Measurements from ENCODE around the gene PADI3. TPM values are rescaled to one million over a fixed set of nuclear protein-coding genes. Genes with fewer than 3 reads are reported as not detected.
A peak's percentile ranks its signal among the peaks of the same experiment; 100 is the strongest.

Gene PADI3
- total and polyA plus RNA-seq, 9 of the 15 experiments (the other 6 are each of a cell fraction or from before 2014, with no cell fraction given): not detected

- peak; percentile 87 for TF ChIP-seq ATF3 (IDR thresholded peaks at IDR 0.05)
- no peak for TF ChIP-seq ATF3 (CRISPR knock-in tag; conservative IDR thresholded peaks at IDR 0.05)
- no peak for TF ChIP-seq TBL1XR1 (IDR thresholded peaks at IDR 0.05; ENCODE audit: low read length in 2 of 2)
- TF ChIP-seq ETV1 (tag; conservative IDR thresholded peaks at IDR 0.05; ENCODE audit: low read depth): peak; percentile 51
- TF ChIP-seq EP300 (IDR thresholded peaks at IDR 0.05; ENCODE audit: low read length): no peak
- no peak for TF ChIP-seq ZNF696 (CRISPR knock-in tag; conservative IDR thresholded peaks at IDR 0.05)
- TF ChIP-seq CC2D1A (IDR thresholded peaks at IDR 0.05): no peak
- no peak for TF ChIP-seq SMC3 (conservative IDR thresholded peaks at IDR 0.05; ENCODE audit: insufficient read depth, low read depth, low read length)
- peak; percentile 86; the same call in 1 of the 2 replicates for TF ChIP-seq JUN (IDR thresholded peaks at IDR 0.05; ENCODE audit: borderline replicate concordance, low read depth, low read length)
- TF ChIP-seq JUN (CRISPR knock-in tag; IDR thresholded peaks at IDR 0.05; ENCODE audit: borderline replicate concordance): no peak
- no peak for TF ChIP-seq TBP (optimal IDR thresholded peaks at IDR 0.05; ENCODE audit: low read depth, low read length)
- TF ChIP-seq RFX7 (CRISPR knock-in tag; IDR thresholded peaks at IDR 0.05): no peak
- TF ChIP-seq CHCHD3 (CRISPR knock-in tag; IDR thresholded peaks at IDR 0.05): no peak
- TF ChIP-seq HMBOX1 (IDR thresholded peaks at IDR 0.05): no peak
- peak; percentile 45; the same call in 1 of the 2 replicates for TF ChIP-seq ARID1B (IDR thresholded peaks at IDR 0.05)
- no peak for TF ChIP-seq DDX20 (tag; IDR thresholded peaks at IDR 0.05; ENCODE audit: low read depth)
- TF ChIP-seq, protein P1, sequence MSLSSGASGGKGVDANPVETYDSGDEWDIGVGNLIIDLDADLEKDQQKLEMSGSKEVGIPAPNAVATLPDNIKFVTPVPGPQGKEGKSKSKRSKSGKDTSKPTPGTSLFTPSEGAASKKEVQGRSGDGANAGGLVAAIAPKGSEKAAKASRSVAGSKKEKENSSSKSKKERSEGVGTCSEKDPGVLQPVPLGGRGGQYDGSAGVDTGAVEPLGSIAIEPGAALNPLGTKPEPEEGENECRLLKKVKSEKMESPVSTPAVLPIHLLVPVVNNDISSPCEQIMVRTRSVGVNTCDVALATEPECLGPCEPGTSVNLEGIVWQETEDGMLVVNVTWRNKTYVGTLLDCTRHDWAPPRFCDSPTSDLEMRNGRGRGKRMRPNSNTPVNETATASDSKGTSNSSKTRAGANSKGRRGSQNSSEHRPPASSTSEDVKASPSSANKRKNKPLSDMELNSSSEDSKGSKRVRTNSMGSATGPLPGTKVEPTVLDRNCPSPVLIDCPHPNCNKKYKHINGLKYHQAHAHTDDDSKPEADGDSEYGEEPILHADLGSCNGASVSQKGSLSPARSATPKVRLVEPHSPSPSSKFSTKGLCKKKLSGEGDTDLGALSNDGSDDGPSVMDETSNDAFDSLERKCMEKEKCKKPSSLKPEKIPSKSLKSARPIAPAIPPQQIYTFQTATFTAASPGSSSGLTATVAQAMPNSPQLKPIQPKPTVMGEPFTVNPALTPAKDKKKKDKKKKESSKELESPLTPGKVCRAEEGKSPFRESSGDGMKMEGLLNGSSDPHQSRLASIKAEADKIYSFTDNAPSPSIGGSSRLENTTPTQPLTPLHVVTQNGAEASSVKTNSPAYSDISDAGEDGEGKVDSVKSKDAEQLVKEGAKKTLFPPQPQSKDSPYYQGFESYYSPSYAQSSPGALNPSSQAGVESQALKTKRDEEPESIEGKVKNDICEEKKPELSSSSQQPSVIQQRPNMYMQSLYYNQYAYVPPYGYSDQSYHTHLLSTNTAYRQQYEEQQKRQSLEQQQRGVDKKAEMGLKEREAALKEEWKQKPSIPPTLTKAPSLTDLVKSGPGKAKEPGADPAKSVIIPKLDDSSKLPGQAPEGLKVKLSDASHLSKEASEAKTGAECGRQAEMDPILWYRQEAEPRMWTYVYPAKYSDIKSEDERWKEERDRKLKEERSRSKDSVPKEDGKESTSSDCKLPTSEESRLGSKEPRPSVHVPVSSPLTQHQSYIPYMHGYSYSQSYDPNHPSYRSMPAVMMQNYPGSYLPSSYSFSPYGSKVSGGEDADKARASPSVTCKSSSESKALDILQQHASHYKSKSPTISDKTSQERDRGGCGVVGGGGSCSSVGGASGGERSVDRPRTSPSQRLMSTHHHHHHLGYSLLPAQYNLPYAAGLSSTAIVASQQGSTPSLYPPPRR (CRISPR knock-in tag; IDR thresholded peaks at IDR 0.05; ENCODE audit: borderline replicate concordance): no peak
- TF ChIP-seq FOSL1 (tag; conservative IDR thresholded peaks at IDR 0.05): peak; percentile 81
- no peak for TF ChIP-seq DIDO1 (tag; IDR thresholded peaks at IDR 0.05; ENCODE audit: low read depth)
- TF ChIP-seq, protein P2, sequence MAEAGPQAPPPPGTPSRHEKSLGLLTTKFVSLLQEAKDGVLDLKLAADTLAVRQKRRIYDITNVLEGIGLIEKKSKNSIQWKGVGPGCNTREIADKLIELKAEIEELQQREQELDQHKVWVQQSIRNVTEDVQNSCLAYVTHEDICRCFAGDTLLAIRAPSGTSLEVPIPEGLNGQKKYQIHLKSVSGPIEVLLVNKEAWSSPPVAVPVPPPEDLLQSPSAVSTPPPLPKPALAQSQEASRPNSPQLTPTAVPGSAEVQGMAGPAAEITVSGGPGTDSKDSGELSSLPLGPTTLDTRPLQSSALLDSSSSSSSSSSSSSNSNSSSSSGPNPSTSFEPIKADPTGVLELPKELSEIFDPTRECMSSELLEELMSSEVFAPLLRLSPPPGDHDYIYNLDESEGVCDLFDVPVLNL (CRISPR knock-in tag; IDR thresholded peaks at IDR 0.05; ENCODE audit: low read depth): no peak
- no peak for TF ChIP-seq HNRNPL (IDR thresholded peaks at IDR 0.05; ENCODE audit: low read depth, low read length)
- TF ChIP-seq FOXJ2 (tag; IDR thresholded peaks at IDR 0.05): no peak
- TF ChIP-seq SMARCE1 (IDR thresholded peaks at IDR 0.05): 0 out of 2 replicates have a peak, but pooled peaks have one; percentile 18
Measured at GRCh38 chr1:17207966-17208418, 40.9 kb upstream of the PADI3 start (continued).
